Keratinocyte (primary cell): ENCODE data around the gene OR2H2.

Experiments
- CTCF ChIP-seq, 3 experiments: IDR thresholded peaks in 1 of 3; conservative IDR thresholded peaks in 1 of 3; optimal IDR thresholded peaks in 1 of 3; 2 replicates in 2 of 3; 3 replicates in 1 of 3; pipeline versions ENCODE3 to v1.5.1; 2011; ENCODE audit warnings: low read length in 3 of 3, mild to moderate bottlenecking in 3 of 3, moderate library complexity in 2 of 3, control low read depth in 1 of 3, inconsistent platforms in 1 of 3; ENCODE audit not compliant: insufficient read depth in 2 of 3; ENCODE audit errors: extremely low read depth in 1 of 3
- EZH2 ChIP-seq: IDR thresholded peaks from one replicate; pipeline ENCODE4 v1.6.1; 2012; ENCODE audit warnings: inconsistent platforms, mild to moderate bottlenecking, low read length, moderate library complexity

DNA sequence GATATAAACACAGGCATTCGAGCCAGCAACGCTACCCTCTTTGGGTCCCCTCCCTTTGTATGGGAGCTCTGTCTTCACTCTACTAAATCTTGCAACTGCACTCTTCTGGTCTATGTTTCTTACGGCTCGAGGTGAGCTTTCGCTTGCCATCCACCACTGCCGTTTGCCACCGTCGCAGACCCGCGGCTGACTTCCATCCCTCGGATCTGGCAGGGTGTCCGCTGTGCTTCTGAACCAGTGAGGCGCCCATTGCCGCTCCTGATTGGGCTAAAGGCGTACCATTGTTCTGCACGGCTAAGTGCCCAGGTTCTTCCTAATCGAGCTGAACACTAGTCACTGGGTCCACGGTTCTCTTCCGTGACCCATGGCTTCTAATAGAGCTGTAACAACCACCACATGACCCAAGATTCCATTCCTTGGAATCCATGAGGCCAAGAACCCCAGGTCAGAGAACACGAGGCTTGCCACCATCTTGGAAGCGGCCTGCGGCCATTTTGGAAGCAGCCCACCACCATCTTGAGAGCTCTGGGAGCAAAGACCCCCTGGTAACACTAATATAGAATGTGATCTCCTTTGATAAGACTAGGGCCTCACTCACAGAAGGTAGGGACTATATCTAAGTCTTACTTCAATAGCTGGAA is 26.4 kb upstream of the OR2H2 start:
- no peak for TF ChIP-seq CTCF (optimal IDR thresholded peaks at IDR 0.05 in 1 of 3, IDR thresholded peaks at IDR 0.05 in 1 of 3, conservative IDR thresholded peaks at IDR 0.05 in 1 of 3; ENCODE audit: extremely low read depth in 1 of 3, insufficient read depth in 2 of 3, low read length in 3 of 3)
- TF ChIP-seq EZH2 = no peak
